Panc1 (cell line): ENCODE measurements around the gene CACNA1B.

Source experiments
- CTCF ChIP-seq: fragments of 450-650 bp; IDR thresholded peaks from 2 replicates; pipeline ENCODE4 v1.5.1; 2017; ENCODE audit warnings: mild to moderate bottlenecking
- POLR2AphosphoS5 ChIP-seq: IDR thresholded peaks from 2 replicates; pipeline ENCODE4 v1.6.1; 2012; ENCODE audit warnings: mild to moderate bottlenecking, low read depth, low read length, moderate library complexity
- REST ChIP-seq, 2 experiments: IDR thresholded peaks; 2 replicates each; pipeline ENCODE4 v1.6.1; 2011 to 2012; ENCODE audit warnings: low read depth in 2 of 2, control low read depth in 1 of 2, low read length in 1 of 2, mild to moderate bottlenecking in 1 of 2, moderate library complexity in 1 of 2; ENCODE audit not compliant: insufficient read depth in 1 of 2
- SIN3A ChIP-seq: IDR thresholded peaks from 2 replicates; pipeline ENCODE4 v1.6.1; 2012; ENCODE audit warnings: low read depth, mild to moderate bottlenecking, low read length, moderate library complexity, borderline replicate concordance; ENCODE audit not compliant: insufficient read depth
- TCF7L2 ChIP-seq: IDR thresholded peaks from 2 replicates; pipeline ENCODE4 v1.6.1; 2011; ENCODE audit warnings: mild to moderate bottlenecking, low read depth, low read length, inconsistent platforms

- no peak for TF ChIP-seq CTCF
- no peak for TF ChIP-seq REST (IDR thresholded peaks at IDR 0.05; ENCODE audit: insufficient read depth in 1 of 2, low read depth in 2 of 2, low read length in 1 of 2)
- TF ChIP-seq POLR2AphosphoS5: no peak
- no peak for TF ChIP-seq SIN3A
- no peak for TF ChIP-seq TCF7L2
Observed at GRCh38 chr9:138112090-138112748, 234.6 kb downstream of the CACNA1B start.
